Stimulated activated CD4-positive, alpha-beta T cell treated with anti-CD3 and anti-CD28 coated beads, Interleukin-4, amount 100 ng/mL, for 4 hours (primary cell): ENCODE measurements around the gene CLBA1.
"Not testable (repeated sequence)": the region's sequence is repeated elsewhere in the genome, so short reads cannot be mapped to it uniquely, and the experiment has no call there.

ENCODE experiments used
- DNase-seq, 2 experiments: peaks; one replicate each; pipeline ENCODE4 v3.0.0-alpha.2; 2020

CLBA1 gene

DNA sequence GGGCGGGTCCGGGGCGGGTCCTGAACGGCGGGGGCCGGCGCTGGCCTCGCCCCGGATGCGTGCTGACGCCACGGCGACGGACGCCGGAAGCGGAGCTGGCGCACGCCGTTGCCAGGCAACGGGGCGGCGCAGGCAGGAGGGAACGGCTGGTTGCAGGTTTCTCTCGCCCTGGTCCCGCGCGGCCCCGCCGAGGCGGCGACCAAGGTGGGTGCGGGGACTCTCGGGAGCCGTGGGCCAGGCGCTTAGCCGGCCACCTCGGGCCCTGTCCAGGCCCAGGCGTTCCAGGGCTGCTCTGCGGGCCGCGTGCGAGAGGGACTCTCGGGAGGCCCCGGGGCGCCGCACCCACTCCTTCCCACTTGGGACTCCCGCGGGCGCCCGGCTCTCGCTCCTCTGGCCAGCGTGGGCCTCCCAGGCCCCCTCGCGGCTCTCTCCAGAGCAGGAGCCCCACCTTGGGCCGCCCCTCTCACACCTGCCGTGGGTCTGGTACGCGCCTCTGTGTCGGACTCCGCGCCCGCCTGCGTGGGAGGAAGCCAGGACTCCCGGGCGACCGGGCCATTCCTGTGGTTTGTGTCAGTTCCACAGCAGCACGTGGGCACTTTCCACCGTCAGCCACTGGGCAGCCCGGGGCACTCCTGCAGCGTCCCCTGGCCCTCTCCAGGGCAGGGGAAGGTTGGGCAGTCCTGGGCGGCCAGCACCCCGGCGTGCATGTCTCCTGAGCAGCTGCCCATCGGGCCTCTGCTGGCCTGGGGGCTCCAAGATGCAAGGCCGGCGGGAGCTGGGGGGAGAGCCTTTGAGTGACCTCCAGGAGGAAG lies at the start of gene CLBA1:
Gene CLBA1, plus strand, starts transcription at position 114 of the 812 bp plus-strand sequence. Its CDS starts 644 bp downstream, at position 758.
- DNase-seq, result peak; percentile 87 to 88

DNA sequence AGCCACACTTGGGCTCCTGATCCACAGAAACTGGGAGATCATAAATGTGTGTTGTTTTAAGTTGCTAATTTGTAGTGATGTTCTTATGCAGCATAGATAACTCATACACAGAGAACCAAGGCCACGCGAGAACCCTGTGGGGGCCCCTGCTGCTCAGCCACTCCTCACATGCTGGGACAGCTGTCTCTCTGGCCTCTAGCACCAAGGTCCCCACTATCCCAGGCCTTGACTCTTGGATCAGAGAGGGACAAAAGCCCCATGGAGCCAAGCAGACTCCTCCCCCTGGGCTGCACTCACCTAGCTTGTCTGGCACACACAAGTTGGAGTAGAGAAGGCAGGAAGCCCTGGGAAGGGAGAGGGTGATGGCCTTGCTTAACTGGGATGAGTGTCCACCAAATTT lies 49.6 kb upstream of the CLBA1 start:
- no peak for DNase-seq

DNA sequence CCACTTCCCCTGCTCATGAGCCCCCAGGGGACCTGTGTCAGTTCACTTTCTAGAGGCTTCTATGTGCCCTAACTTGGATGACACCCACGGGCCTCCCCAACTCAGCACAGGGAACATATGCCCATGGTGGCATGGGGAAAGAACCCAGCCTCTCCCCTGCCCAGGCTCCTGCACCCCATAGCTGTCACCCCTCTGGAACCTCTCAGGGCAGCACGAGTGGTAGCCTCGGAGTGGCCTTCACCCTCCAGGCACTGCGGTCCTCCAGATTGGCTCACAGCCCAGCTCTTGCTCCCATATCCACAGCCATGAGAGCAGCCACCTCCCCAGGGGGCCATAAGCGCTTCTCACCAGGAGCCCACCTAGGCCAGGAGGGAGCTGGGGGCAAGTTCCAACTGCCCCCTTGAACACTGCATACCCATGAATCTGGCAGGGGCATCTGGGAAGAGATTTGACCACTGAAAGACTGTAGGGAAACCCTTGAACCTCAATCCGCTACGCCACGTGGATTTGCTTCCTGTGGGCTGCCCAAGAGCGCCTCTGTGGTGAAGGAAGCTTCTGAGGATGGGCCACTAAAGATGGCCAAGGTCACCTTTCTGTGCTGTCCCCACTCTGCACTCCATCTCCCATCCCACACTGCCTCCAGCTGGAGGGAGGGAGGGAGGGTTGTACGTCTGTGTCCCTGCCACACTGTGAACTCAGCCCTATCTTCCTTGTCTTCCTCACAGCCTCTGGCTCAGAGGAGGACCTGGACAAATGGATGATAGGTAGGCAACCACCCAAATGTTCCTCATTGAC lies 49.0 kb upstream of the CLBA1 start:
- no peak for DNase-seq

DNA sequence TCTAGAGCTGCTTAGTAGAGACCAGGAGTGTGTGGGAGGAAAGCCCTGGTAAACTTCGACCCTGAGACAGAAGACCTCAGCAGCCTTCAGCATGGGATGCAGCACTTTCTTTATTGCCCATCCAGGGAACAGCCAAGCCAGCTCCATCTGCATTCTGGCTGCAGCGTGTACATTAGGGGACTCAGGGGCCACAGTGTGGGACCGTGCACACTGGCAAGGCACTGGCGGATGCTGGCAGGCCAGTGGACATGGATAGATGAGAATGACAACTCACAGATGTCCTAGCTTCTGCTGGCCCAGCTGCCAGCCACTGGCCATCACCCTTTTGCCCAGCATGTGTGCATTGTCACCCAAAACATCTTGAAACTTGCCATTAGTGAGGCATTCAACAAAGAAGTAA lies 48.4 kb upstream of the CLBA1 start:
- no peak for DNase-seq

DNA sequence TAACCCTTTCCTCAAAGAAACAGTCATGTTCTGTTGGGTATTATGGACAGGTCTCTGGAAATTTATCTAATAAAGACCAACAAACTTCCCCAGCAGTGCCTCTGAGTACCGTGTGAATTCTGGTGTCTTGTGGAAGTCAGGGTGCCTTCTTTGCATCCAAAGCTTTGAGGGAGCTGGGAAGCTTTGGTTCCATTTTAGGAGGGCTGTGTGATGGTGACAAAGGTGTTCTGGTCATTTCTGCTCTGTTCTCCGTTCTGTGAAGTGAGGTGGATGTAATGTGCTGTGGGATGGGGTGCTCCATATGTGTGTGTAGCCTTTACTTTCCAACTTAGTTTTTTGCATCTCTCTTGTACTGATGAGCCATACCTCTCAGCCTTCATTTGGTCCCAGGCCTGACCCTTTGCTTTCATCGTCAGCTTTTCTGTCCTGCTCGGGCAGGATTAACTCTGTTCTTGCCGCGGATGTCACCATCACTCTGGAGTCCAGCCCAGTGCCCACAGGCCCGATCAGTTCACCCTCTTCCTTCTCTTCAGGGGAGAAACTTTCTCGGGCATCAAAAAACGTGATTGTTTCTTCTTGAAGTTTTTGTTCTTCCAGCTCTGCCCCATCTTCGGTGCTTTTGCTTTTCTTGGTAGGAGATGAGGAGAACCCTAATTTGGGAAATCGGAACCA lies 47.8 kb upstream of the CLBA1 start:
- DNase-seq, result no peak

DNA sequence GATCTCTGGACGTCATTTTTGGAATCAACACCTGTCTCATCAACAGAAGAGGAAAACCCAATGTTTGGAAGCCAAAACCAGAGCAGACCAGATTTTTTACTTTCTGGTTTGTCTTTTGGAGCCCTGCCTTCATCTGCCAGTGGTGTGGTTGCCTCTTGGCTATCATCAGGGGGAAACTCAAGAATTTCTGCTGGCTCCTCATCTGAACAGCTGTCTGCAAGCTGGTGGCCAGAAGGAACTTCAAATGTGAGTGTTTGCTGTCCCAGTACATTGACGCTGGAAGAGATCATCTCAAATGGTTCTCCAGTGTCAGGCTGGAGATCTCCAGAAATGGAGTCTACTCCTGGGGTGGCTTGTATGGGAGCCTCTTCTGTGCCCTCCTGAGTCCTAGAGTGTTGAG lies 47.2 kb upstream of the CLBA1 start:
- DNase-seq, result no peak

DNA sequence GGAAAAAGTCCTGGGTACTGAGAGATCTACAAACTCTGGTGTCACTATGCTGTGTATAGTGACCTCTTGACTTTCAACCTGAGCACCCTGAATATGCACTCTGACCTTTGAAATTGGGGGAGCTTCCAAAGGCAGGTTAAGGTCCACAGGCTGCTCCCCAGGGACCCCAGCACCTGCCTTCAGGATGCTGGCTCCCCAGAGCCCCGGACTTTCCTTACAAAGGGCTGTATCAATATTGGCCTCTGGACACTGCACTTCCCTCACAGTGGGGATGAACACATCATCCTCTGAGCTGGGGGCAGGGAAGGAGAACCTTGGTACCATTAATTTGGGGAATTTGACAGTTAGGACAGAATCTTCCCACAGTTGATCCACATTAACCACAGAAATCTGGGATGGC lies 46.6 kb upstream of the CLBA1 start:
- no peak for DNase-seq

DNA sequence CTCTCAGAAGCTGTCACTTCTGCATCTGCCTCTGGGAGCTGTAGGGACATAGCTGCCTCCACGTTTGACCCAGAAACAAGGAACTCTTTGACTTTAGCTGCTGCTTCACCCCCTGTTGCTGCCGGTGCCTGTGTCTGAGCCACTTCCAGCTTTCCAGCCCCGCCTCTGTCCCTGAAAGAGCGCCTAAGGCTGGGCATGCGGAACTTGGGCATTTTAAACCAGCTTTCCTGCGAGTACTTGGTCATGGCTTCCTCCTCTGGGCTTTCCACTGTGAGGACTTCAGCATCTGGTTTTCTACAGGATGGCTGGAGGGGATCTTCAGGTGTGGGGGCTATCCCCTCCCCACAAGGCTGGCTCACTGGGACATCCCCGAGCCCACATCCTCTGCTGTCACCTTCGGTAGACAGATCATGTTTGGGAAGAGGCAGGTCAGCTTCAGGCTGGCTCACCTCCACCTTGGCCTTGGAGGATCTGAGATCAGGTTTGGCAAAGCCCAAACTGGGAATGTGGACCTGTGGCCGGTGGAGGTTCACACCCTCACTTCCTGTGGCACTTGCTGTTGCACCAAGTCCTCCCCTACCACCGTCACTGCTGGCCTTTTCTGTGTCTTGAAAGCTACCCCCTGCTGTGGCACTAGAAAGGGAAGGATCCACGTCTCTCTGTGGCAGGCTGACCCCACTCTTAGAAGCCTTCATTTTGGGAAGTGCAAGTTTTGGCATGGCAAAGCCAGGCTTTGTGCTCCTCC lies 45.8 kb upstream of the CLBA1 start:
- no peak for DNase-seq

DNA sequence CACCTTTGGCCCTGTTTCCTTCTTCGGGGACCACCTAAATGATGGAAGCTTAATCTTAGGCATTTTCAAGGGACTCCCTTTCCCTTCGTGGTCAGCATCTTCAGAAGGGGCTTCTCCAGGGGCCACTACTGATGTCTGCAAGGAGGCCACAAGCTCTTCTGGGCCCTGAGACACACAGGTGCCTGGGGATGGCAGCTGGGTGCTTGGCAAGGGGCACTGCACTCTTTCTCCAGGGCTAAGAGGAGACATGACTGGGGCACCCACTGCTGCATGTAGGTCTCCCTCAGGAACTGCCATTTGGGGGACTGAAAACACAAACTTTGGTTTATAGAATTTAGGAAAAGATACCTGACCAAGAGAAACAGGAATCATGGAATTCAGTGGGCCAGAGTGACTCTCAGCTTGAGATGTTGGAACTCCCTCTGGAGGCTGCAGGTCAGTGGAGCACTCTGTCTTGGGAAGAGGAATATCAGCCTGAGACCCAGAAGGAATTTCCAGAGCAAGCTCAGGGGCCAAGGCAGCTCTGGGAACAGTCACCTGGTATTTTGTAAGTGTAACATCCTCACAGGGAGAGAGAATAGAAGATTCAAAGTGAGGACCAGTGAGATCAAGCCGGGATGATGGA lies 45.0 kb upstream of the CLBA1 start:
- no peak for DNase-seq

DNA sequence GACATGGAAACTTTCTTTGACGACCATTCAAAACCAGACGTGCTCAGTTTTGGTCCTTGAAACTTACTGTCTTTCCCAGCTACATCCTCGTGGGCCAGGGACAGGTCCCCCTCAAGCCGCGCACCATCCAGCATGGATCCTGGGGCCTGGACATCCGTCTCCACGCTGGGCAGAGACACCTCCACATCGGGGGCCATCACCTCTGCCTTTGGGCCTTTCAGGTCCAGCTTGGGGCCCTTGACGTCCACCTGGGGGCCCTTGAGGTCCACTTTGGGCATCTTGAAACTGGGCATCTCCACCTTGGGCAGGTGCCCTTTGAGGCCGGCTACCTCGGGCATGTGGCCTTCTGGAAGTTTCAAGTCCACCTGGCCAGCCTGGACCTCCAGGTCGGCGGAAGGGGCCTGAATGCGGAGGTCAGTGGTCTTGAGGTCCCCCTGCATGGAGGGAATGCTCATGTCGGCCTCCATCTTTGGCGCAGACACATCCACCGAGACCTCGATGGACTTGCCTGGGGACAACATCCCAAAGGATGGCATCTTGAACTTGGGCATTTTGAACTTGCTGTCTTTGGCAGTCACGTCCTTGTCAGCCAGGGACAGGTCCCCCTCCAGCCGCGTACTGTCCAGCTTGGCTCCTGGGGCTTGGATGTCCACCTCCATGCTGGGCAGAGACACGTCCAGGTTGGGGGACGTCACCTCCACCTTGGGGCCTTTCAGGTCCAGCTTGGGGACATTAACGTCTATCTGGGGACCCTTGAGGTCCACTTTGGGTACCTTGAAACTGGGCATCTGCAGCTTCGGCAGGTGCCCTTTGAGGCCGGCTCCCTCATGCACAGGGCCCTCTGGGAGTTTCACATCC lies 43.9 kb upstream of the CLBA1 start:
- no peak for DNase-seq

DNA sequence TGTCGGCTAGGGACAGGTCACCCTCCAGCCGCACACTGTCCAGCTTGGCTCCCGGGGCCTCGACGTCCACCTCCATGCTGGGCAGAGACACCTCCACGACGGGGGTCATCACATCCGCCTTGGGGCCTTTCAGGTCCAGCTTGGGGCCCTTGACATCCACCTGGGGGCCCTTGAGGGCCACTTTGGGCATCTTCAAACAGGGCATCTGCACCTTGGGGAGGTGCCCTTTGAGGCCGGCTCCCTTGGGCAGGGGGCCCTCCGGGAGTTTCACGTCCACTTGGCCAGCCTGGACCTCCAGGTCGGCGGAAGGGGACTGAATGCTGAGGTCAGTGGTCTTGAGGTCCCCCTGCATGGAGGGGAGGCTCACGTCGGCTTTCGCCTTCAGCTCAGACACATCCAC lies 43.0 kb upstream of the CLBA1 start:
- no peak for DNase-seq

DNA sequence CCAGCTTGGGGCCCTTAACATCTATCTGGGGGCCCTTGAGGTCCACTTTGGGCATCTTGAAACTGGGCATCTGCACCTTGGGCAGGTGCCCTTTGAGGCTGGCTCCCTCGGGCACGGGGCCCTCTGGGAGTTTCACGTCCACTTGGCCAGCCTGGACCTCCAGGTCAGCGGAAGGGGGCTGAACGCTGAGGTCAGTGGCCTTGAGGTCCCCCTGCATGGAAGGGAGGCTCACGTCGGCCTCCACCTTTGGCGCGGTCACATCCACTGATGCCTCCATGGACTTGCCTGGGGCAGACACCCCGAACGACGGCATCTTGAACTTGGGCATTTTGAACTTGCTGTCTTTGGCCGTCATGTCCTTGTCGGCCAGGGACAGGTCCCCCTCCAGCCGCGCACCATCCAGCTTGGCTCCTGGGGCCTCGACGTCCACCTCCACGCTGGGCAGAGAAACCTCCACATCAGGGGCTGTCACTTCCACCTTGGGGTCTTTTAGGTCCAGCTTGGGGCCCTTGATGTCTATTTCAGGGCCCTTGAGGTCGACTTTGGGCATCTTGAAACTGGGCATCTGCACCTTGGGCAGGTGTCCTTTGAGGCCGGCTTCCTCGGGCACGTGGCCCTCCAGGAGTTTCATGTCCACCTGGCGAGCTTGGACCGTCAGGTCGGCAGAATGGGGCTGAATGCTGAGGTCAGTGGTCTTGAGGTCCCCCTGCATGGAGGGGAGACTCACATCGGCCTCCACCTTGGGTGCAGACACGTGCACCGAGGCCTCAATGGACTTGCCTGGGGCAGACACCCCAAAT lies 42.2 kb upstream of the CLBA1 start:
- not testable (repeated sequence) for DNase-seq

DNA sequence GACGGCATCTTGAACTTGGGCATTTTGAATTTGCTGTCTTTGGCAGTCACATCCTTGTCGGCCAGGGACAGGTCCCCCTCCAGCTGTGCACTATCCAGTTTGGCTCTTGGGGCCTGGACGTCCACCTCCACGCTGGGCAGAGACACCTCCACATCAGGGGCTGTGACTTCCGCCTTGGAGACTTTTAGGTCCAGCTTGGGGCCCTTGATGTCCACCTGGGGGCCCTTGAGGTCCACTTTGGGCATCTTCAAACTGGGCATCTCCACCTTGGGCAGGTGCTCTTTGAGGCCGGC lies 41.6 kb upstream of the CLBA1 start:
- DNase-seq, result not testable (repeated sequence)

DNA sequence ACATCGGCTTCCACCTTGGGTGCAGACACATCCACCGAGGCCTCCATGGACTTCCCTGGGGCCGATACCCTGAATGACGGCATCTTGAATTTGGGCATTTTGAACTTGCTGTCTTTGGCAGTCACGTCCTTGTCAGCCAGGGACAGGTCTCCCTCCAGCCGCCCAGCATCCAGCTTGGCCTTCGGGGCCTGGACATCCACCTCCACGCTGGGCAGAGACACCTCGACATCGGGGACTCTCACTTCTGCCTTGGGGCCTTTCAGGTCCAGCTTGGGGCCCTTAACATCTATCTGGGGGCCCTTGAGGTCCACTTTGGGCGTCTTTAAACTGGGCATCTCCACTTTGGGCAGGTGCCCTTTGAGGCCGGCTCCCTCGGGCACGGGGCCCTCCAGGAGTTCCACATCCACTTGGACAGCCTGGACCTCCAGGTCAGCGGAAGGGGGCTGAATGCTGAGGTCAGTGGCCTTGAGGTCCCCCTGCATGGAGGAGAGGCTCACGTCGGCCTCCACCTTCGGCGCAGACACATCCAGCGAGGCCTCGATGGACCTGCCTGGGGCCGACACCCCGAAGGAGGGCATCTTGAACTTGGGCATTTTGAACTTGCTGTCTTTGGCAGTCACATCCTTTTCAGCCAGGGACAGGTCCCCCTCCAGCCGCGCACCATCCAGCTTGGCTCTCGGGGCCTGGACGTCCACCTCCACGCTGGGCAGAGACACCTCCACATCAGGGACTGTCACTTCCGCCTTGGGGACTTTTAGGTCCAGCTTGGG lies 41.0 kb upstream of the CLBA1 start:
- DNase-seq, result not testable (repeated sequence)

DNA sequence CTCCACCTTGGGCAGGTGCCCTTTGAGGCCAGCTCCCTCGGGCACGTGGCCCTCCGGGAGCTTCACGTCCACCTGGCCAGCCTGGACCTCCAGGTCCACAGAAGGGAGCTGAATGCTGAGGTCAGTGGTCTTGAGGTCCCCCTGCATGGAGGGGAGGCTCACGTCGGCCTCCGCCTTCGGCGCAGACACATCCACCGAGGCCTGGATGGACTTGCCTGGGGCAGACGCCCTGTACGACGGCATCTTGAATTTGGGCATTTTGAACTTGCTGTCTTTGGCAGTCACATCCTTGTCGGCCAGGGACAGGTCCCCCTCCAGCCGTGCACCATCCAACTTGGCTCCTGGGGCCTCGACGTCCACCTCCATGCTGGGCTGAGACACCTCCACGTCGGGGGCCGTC lies 40.3 kb upstream of the CLBA1 start:
- DNase-seq, result not testable (repeated sequence)

DNA sequence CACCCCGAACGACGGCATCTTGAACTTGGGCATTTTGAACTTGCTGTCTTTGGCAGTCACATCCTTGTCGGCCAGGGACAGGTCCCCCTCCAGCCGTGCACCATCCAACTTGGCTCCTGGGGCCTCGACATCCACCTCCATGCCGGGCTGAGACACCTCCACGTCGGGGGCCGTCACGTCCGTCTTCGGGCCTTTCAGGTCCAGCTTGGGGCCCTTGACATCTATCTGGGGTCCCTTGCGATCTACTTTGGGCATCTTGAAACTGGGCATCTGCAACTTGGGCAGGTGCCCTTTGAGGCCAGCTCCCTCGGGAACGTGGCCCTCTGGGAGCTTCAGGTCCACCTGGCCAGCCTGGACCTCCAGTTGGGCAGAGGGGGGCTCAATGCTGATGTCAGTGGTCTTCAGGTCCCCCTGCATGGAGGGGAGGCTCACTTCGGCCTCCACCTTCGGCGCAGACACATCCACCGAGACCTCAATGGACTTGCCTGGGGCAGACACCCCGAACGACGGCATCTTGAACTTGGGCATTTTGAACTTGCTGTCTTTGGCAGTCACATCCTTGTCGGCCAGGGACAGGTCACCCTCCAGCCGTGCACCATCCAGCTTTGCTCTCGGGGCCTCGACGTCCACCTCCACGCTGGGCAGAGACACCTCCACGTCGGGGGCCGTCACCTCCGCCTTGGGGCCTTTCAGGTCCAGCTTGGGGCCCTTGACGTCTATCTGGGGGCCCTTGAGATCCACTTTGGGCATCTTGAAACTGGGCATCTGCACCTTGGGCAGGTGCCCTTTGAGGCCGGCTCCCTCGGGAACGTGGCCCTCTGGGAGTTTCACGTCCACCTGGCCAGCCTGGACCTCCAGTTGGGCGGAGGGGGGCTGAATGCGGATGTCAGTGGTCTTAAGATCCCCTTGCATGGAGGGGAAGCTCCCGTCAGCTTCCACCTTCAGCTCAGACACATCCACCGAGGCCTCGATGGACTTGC lies 39.3 kb upstream of the CLBA1 start:
- not testable (repeated sequence) for DNase-seq

DNA sequence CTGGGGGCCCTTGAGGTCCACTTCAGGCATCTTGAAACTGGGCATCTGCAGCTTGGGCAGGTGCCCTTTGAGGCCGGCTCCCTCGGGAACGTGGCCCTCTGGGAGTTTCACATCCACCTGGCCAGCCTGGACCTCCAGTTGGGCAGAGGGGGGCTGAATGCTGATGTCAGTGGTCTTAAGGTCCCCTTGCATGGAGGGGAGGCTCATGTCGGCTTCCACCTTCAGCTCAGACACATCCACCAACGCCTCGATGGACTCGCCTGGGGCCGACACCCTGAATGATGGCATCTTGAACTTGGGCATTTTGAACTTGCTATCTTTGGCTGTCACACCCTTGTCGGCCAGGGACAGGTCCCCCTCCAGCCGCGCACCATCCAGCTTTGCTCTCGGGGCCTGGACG lies 38.4 kb upstream of the CLBA1 start:
- DNase-seq, result not testable (repeated sequence)

DNA sequence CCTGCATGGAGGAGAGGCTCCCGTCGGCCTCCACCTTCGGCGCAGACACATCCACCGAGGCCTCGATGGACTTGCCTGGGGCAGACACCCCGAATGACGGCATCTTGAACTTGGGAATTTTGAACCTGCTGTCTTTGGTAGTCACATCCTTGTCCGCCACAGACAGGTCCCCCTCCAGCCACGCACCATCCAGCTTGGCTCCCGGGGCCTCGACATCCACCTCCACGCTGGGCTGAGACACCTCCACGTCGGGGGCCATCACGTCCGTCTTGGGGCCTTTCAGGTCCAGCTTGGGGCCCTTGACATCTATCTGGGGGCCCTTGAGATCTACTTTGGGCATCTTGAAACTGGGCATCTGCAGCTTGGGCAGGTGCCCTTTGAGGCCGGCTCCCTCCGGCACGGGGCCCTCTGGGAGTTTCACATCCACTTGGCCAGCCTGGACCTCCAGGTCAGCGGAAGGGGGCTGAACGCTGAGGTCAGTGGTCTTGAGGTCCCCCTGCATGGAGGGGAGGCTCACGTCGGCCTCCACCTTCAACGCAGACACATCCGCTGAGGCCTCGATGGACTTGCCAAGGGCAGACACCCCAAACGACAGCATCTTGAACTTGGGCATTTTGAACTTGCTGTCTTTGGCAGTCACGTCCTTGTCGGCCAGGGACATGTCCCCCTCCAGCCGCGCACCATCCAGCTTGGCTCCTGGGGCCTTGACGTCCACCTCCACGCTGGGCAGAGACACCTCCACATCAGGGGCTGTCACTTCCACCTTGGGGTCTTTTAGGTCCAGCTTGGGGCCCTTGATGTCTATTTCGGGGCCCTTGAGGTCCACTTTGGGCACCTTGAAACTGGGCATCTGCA lies 37.5 kb upstream of the CLBA1 start:
- DNase-seq, result not testable (repeated sequence)
